HepG2 (cell line): ENCODE results near the gene BMPR2. TPM values are rescaled to one million over a fixed set of nuclear protein-coding genes. Genes with fewer than 3 reads are reported as not detected.

Source experiments
- ATAC-seq: fragments of 200-7000 bp; cut with Tn5 transposase; 3 replicates; pipeline ENCODE4 v1.9.1; 2020; ENCODE audit warnings: mild to moderate bottlenecking, moderate library complexity
- BruUV-seq: library from RNA; stranded (reverse); fragments of 400-500 nt; replicated peaks from 2 replicates; lab custom pipeline; 2021; lab: Mats Ljungman, UMichigan
- CTCF ChIA-PET: fragments of 300-600 bp; formaldehyde crosslinking; extraction: SDS; loops from one replicate; lab custom pipeline; 2021; ENCODE audit warnings: low total read pairs, inconsistent platforms, low intra/inter-chr PET ratio; lab: Yijun Ruan, JAX
- POLR2A ChIA-PET: fragments of 350-600 bp; sonication (Branson Sonifier 250); formaldehyde crosslinking; loops from one replicate; lab custom pipeline; 2020; ENCODE audit warnings: antibody characterized with exemption, inconsistent platforms; lab: Yijun Ruan, JAX
- DNase-seq: peaks from one replicate; pipeline ENCODE4 v3.0.0-alpha.2; 2015; ENCODE audit warnings: low spot score
- FAIRE-seq: peaks from 3 replicates; lab custom pipeline; 2011; peaks lifted over from hg19 to GRCh38; lab: Jason Lieb, UNC
- H2AFZ ChIP-seq: one replicate; pipeline ENCODE4 v1.6.1; 2011; ENCODE audit warnings: low read length, inconsistent platforms
- H3K27ac ChIP-seq: fragments of 300-600 bp; 3 replicates; pipeline ENCODE4 v1.8.0; 2011; ENCODE audit warnings: mixed run types, mild to moderate bottlenecking, mixed read lengths, low read length, inconsistent platforms; ENCODE audit not compliant: insufficient read depth; ENCODE audit errors: extremely low read length
- H3K27me3 ChIP-seq, 2 experiments: fragments of 200-600 bp in 1 of 2; 2 replicates in 1 of 2; 3 replicates in 1 of 2; pipeline versions ENCODE4 v1.6.0 to v1.8.0; 2011; ENCODE audit warnings: low read length in 2 of 2, mild to moderate bottlenecking in 2 of 2, moderate library complexity in 2 of 2, inconsistent platforms in 1 of 2; ENCODE audit not compliant: insufficient read depth in 2 of 2, control insufficient read depth in 1 of 2
- H3K36me3 ChIP-seq, 2 experiments: fragments of 200-600 bp in 1 of 2; replicated peaks in 1 of 2; 2 replicates in 1 of 2; 3 replicates in 1 of 2; pipeline versions ENCODE4 v1.5.1 to v1.8.0; 2011; ENCODE audit warnings: low read length in 2 of 2, inconsistent platforms in 1 of 2; ENCODE audit not compliant: insufficient read depth in 2 of 2, control insufficient read depth in 1 of 2
- H3K4me1 ChIP-seq: 2 replicates; pipeline ENCODE4 v1.5.1; 2012; ENCODE audit warnings: low read length, inconsistent platforms; ENCODE audit not compliant: insufficient read depth
- H3K4me2 ChIP-seq: 2 replicates; pipeline ENCODE4 v1.6.0; 2011; ENCODE audit warnings: low read depth, low read length, inconsistent platforms
- H3K4me3 ChIP-seq, 3 experiments: fragments of 200-600 bp in 1 of 3; sonication (generic), shearing (Covaris generic) in 1 of 3; replicated peaks in 1 of 3; 2 replicates each; pipeline ENCODE4 v1.5.1; 2011 to 2016; ENCODE audit warnings: low read length in 3 of 3, inconsistent platforms in 2 of 3, low read depth in 2 of 3, mild to moderate bottlenecking in 2 of 3, control low read depth in 1 of 3, mixed read lengths in 1 of 3; ENCODE audit not compliant: insufficient read depth in 1 of 3
- H3K79me2 ChIP-seq: one replicate; pipeline ENCODE4 v1.6.1; 2011; ENCODE audit warnings: low read length, inconsistent platforms; ENCODE audit not compliant: insufficient read depth
- H3K9ac ChIP-seq: 2 replicates; pipeline ENCODE4 v1.6.0; 2011; ENCODE audit warnings: mild to moderate bottlenecking, low read depth, low read length, inconsistent platforms; ENCODE audit not compliant: insufficient read depth
- H3K9me3 ChIP-seq: 2 replicates; pipeline ENCODE4 v1.5.1; 2012; ENCODE audit warnings: mild to moderate bottlenecking, low read length
- H4K20me1 ChIP-seq: 2 replicates; pipeline ENCODE4 v1.6.0; 2011; ENCODE audit warnings: inconsistent platforms, mild to moderate bottlenecking, low read length, moderate library complexity; ENCODE audit not compliant: insufficient read depth
- CEBPB ChIP-seq: IDR thresholded peaks from 2 replicates; pipeline ENCODE4 v1.6.1; 2011; ENCODE audit warnings: low read depth, low read length, improper control_type of control experiment, borderline replicate concordance
- HNRNPLL ChIP-seq: fragments of 200-400 bp; formaldehyde crosslinking; IDR thresholded peaks from 2 replicates; pipeline ENCODE4 v1.6.1; 2017; ENCODE audit warnings: mild to moderate bottlenecking, low read depth, low read length; ENCODE audit not compliant: poor library complexity, severe bottlenecking
- MLLT10 ChIP-seq: sonication (generic); formaldehyde crosslinking; IDR thresholded peaks from 2 replicates; pipeline ENCODE4 v1.4.0; 2020; ENCODE audit warnings: missing genetic modification reagents
- MTA1 ChIP-seq: sonication (generic); formaldehyde crosslinking; IDR thresholded peaks from 2 replicates; pipeline ENCODE4 v1.4.0; 2020; ENCODE audit warnings: missing genetic modification reagents, mild to moderate bottlenecking, borderline replicate concordance
- NCOR1 ChIP-seq: fragments of 200-600 bp; sonication (generic); IDR thresholded peaks from 2 replicates; pipeline ENCODE4 v1.7.0; 2017; ENCODE audit warnings: antibody characterized with exemption, low read length, borderline replicate concordance
- NFKB2 ChIP-seq: sonication (generic); formaldehyde crosslinking; IDR thresholded peaks from 2 replicates; pipeline ENCODE4 v1.4.0; 2020; ENCODE audit warnings: missing genetic modification reagents, borderline replicate concordance
- NFRKB ChIP-seq: fragments of 450-650 bp; IDR thresholded peaks from 2 replicates; pipeline ENCODE4 v1.6.1; 2017
- RARG ChIP-seq: sonication (generic); formaldehyde crosslinking; IDR thresholded peaks from 2 replicates; pipeline ENCODE4 v1.4.0; 2020; ENCODE audit warnings: low read depth, mild to moderate bottlenecking, missing genetic modification reagents
- SMC3 ChIP-seq: IDR thresholded peaks from 2 replicates; pipeline ENCODE4 v1.6.1; 2011; ENCODE audit warnings: low read length, improper control_type of control experiment
- THYN1 ChIP-seq: sonication (generic); formaldehyde crosslinking; IDR thresholded peaks from 2 replicates; pipeline ENCODE4 v1.8.1; 2023; ENCODE audit warnings: low read depth, mild to moderate bottlenecking, moderate library complexity, missing genetic modification reagents, borderline replicate concordance
- ZNF3 ChIP-seq: IDR thresholded peaks from 2 replicates; pipeline ENCODE4 v1.7.0; 2017; ENCODE audit warnings: inconsistent platforms
- ZSCAN9 ChIP-seq: IDR thresholded peaks from 2 replicates; pipeline ENCODE4 v1.6.1; 2016; ENCODE audit warnings: borderline replicate concordance
- in situ Hi-C: cut with HindIII; loops from 2 replicates; pipeline ENCODE4 v1.10.0; 2017; ENCODE audit warnings: low pct_unique_long_range_greater_than_20kb; ENCODE audit not compliant: extremely low pct_ligation_motif_present
- intact Hi-C: fragments of 100-400 bp; cut with micrococcal nuclease; formaldehyde crosslinking; loops from one replicate; pipeline ENCODE4 v1.10.0; 2022; ENCODE audit not compliant: unreplicated experiment
- polyA plus RNA-seq, 8 experiments: library from polyadenylated mRNA; depleted of rRNA in 3 of 8; stranded (reverse) in 7 of 8; unstranded in 1 of 8; fragments of >200 nt; fragmentation: Illumina TruSeq in 4 of 8; extraction: Trizol in 4 of 8; gene quantifications; 2 replicates each; pipeline versions ENCODE4 v1.2.1 to v1.2.3, GENCODE V29; 2011 to 2016; ENCODE audit warnings: low read depth in 4 of 8, missing spikeins in 1 of 8, mixed read lengths in 1 of 8; ENCODE audit not compliant: insufficient read depth in 1 of 8
- total RNA-seq, 5 experiments: library from RNA; depleted of rRNA; stranded (reverse); fragments of >200 nt; fragmentation: Illumina TruSeq; extraction: Trizol; gene quantifications; 2 replicates each; pipeline ENCODE4 v1.2.3, GENCODE V29; 2016; ENCODE audit warnings: low read depth in 1 of 5
- TF ChIP-seq, protein P1 (sequence below): sonication (generic); formaldehyde crosslinking; IDR thresholded peaks from 2 replicates; pipeline ENCODE4 v1.5.0; 2020; ENCODE audit warnings: mild to moderate bottlenecking, missing genetic modification reagents
- TF ChIP-seq, protein P2 (sequence below): sonication (generic); formaldehyde crosslinking; IDR thresholded peaks from 2 replicates; pipeline ENCODE4 v1.8.1; 2023; ENCODE audit warnings: mild to moderate bottlenecking, moderate library complexity, missing genetic modification reagents

BMPR2 gene
- total and polyA plus RNA-seq, 2 of the 13 experiments (the other 11 are each of a cell fraction or from before 2014, with no cell fraction given): 5.5 to 10.3 TPM

DNA sequence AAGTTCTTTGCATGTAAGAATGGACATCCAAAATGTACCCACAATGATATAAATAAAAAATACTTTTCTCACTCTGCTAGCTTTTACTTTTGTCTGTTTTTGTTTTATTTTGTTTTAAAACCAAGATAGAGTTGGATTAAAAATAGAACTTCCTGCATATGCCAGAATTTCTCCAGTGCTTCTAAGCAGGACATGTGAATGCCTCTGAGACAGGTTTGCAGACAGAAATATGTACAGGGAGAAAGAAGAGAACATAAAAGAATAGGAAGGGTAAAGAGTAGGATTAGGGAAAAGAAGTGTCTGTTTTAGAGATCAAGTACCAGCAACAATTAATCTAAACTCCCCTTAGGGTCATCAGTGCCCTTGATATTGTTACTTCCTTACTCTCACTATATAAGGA is 114.4 kb downstream of the BMPR2 start:
- intact Hi-C loops: no loop called here
- Histone ChIP-seq H3K27me3 (no peaks in the 10 kb centered on the region; a peak in 1 of 5 replicates), H3K36me3 (no peaks in the 10 kb centered on the region; a peak in 2 of 5 replicates), H3K9me3 (no peaks in the 10 kb centered on the region), H3K4me3 (no peak overlapping the region), H3K4me1 (peaks cover 20% of the 10 kb centered on the region), H3K9ac (no peak overlapping the region), H3K79me2 (no peaks in the 10 kb centered on the region), H3K4me2 (no peak overlapping the region), H4K20me1 (no peaks in the 10 kb centered on the region; the same call in 1 of the 2 replicates), H3K27ac (no peak overlapping the region), H2AFZ (no peak overlapping the region)
- TF ChIP-seq NFKB2 (CRISPR knock-in tag): no peak
- TF ChIP-seq, protein P1, sequence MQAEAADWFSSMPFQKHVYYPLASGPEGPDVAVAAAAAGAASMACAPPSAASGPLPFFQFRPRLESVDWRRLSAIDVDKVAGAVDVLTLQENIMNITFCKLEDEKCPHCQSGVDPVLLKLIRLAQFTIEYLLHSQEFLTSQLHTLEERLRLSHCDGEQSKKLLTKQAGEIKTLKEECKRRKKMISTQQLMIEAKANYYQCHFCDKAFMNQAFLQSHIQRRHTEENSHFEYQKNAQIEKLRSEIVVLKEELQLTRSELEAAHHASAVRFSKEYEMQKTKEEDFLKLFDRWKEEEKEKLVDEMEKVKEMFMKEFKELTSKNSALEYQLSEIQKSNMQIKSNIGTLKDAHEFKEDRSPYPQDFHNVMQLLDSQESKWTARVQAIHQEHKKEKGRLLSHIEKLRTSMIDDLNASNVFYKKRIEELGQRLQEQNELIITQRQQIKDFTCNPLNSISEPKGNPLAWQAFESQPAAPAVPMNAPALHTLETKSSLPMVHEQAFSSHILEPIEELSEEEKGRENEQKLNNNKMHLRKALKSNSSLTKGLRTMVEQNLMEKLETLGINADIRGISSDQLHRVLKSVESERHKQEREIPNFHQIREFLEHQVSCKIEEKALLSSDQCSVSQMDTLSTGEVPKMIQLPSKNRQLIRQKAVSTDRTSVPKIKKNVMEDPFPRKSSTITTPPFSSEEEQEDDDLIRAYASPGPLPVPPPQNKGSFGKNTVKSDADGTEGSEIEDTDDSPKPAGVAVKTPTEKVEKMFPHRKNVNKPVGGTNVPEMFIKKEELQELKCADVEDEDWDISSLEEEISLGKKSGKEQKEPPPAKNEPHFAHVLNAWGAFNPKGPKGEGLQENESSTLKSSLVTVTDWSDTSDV (CRISPR knock-in tag): no peak
- TF ChIP-seq MLLT10: no peak
- TF ChIP-seq CEBPB: no peak
- TF ChIP-seq RARG (CRISPR knock-in tag): no peak
- no peak for TF ChIP-seq NCOR1
- TF ChIP-seq MTA1: no peak
- no peak for TF ChIP-seq THYN1 (CRISPR knock-in tag)
- no peak for TF ChIP-seq NFRKB
- no peak for TF ChIP-seq HNRNPLL
- TF ChIP-seq ZSCAN9: no peak
- TF ChIP-seq ZNF3: no peak
- TF ChIP-seq SMC3: no peak
- TF ChIP-seq, protein P2, sequence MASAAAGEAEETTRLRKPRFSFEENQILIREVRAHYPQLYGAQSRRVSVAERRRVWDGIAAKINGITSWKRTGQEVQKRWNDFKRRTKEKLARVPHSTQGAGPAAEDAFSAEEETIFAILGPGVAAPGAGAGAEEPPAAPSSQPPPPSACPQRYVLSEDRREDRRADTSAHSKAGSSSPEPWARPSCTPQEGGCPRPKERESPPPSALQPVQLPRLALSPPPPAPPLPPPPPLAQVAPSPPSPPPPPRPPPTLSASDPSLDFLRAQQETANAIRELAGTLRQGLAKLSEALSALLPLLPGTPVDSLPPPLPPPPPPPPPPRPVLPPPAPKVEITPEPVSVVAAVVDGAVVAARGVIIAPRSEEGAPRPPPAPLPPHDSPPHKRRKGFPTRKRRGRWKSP (CRISPR knock-in tag): no peak
- DNase-seq (no peak), ATAC-seq (no peak), FAIRE-seq (no peak)
- CTCF ChIA-PET: no interaction called here
- BruUV-seq: no TSS peak
- in situ Hi-C loops: no loop called here
- POLR2A ChIA-PET: no interaction called here
